Measurements from ENCODE around the gene NRXN2. TPM values are rescaled to one million over a fixed set of nuclear protein-coding genes. Genes with fewer than 3 reads are reported as not detected.
A peak's percentile ranks its signal among the peaks of the same experiment; 100 is the strongest.

NRXN2 gene
- total and polyA plus RNA-seq, 10 of the 15 experiments (the other 5 are each of a cell fraction or from before 2014, with no cell fraction given), result 0.03 to 1.4 (median 0.23) TPM

GRCh38 chr11:64649291-64649697, 73.7 kb downstream of the NRXN2 start:
- POLR2A ChIA-PET, result no interaction called here
- 0 out of 3 replicates have a peak, but pooled peaks have one; percentile 12 for ATAC-seq
- Histone ChIP-seq H3K9me3 (replicated peaks; ENCODE audit: control insufficient read depth, insufficient read depth, low read length) (no peaks in the 10 kb centered on the region), H2AFZ (ENCODE audit: control insufficient read depth, low read depth, low read length) (no peak overlapping the region), H3K27me3 (replicated peaks in 1 of 2; ENCODE audit: control insufficient read depth in 2 of 2, insufficient read depth in 2 of 2, low read length in 1 of 2) (peaks cover 8% of the 10 kb centered on the region in 2 experiments; a peak in 3 of 4 replicates), H4K20me1 (ENCODE audit: control insufficient read depth, insufficient read depth) (no peaks in the 10 kb centered on the region), H3K36me3 (ENCODE audit: control insufficient read depth in 2 of 2, insufficient read depth in 2 of 2, low read length in 1 of 2) (no peaks in the 10 kb centered on the region), H3K27ac (ENCODE audit: control insufficient read depth, insufficient read depth) (no peak overlapping the region), H3K4me1 (ENCODE audit: control insufficient read depth, insufficient read depth, low read length) (no peaks in the 10 kb centered on the region), H3K4me2 (ENCODE audit: control insufficient read depth, insufficient read depth) (no peak overlapping the region), H3K9ac (ENCODE audit: control insufficient read depth, insufficient read depth, low read length) (no peak overlapping the region), H3K4me3 (no peak overlapping the region), H3K79me2 (ENCODE audit: control insufficient read depth, insufficient read depth, low read length) (no peaks in the 10 kb centered on the region)
- no TSS peak for BruUV-seq (replicated peaks)
- SMC1A ChIA-PET (ENCODE audit: uncharacterized antibody, unreplicated experiment), result interaction anchor here (1.2 to 4.4 kb wide), 5 partner anchors 40 to 331 kb away, joined by 3 to 34 read pairs (median 3); partner anchors contain the start of genes PRDX5 and TRMT112
- in situ Hi-C loops (cut with MboI), result no loop called here
- RAD21 ChIA-PET (ENCODE audit: unreplicated experiment), result interaction anchor here (0.6 to 2.3 kb wide), 9 partner anchors 25 to 331 kb away, joined by 3 to 12 read pairs (median 5); partner anchors contain the start of gene PRDX5
- intact Hi-C loops (cut with micrococcal nuclease; ENCODE audit: unreplicated experiment), result loop anchor here (1.0 kb wide), 1 partner anchor 96 kb away; no protein-coding TSS in a partner anchor
- FAIRE-seq, result peak; percentile 56
- WGBS (ENCODE audit: insufficient coverage, insufficient replicate concordance, low lambda C conversion rate, missing lambda C conversion rate), result 25% methylated on average over 6 of the region's 6 CpGs
- no peak for DNase-seq (ENCODE audit: low read depth, low spot score)
- CTCF ChIA-PET, result interaction anchor here (0.7 to 8.7 kb wide), 15 partner anchors 10 to 345 kb away, joined by 3 to 128 read pairs (median 4); no protein-coding TSS in a partner anchor
- TF ChIP-seq RFX5 (IDR thresholded peaks at IDR 0.05; ENCODE audit: low read depth, low read length), result no peak
- 0 out of 2 replicates have a peak, but pooled peaks have one; percentile 32 for TF ChIP-seq RB1 (IDR thresholded peaks at IDR 0.05; ENCODE audit: borderline replicate concordance)
- TF ChIP-seq HCFC1 (IDR thresholded peaks at IDR 0.05; ENCODE audit: low read length), result no peak
- TF ChIP-seq RBBP5 (conservative IDR thresholded peaks at IDR 0.05), result no peak
- no peak for TF ChIP-seq IKZF1 (conservative IDR thresholded peaks at IDR 0.05)
- no peak for TF ChIP-seq CUX1 (IDR thresholded peaks at IDR 0.05; ENCODE audit: insufficient replicate concordance, low read depth, low read length)
- TF ChIP-seq SMC3 (IDR thresholded peaks at IDR 0.05; ENCODE audit: borderline replicate concordance, low read length), result peak; percentile 34; the same call in 1 of the 2 replicates
- TF ChIP-seq CBX5 (IDR thresholded peaks at IDR 0.05; ENCODE audit: low read depth), result no peak
- TF ChIP-seq CBX3 (IDR thresholded peaks at IDR 0.05; ENCODE audit: borderline replicate concordance, low read depth), result no peak
- TF ChIP-seq, protein P1, sequence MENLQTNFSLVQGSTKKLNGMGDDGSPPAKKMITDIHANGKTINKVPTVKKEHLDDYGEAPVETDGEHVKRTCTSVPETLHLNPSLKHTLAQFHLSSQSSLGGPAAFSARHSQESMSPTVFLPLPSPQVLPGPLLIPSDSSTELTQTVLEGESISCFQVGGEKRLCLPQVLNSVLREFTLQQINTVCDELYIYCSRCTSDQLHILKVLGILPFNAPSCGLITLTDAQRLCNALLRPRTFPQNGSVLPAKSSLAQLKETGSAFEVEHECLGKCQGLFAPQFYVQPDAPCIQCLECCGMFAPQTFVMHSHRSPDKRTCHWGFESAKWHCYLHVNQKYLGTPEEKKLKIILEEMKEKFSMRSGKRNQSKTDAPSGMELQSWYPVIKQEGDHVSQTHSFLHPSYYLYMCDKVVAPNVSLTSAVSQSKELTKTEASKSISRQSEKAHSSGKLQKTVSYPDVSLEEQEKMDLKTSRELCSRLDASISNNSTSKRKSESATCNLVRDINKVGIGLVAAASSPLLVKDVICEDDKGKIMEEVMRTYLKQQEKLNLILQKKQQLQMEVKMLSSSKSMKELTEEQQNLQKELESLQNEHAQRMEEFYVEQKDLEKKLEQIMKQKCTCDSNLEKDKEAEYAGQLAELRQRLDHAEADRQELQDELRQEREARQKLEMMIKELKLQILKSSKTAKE (IDR thresholded peaks at IDR 0.05; ENCODE audit: low read depth, poor library complexity, severe bottlenecking), result no peak
- no peak for TF ChIP-seq MAX (IDR thresholded peaks at IDR 0.05; ENCODE audit: low read depth, low read length)
- TF ChIP-seq, protein P2, sequence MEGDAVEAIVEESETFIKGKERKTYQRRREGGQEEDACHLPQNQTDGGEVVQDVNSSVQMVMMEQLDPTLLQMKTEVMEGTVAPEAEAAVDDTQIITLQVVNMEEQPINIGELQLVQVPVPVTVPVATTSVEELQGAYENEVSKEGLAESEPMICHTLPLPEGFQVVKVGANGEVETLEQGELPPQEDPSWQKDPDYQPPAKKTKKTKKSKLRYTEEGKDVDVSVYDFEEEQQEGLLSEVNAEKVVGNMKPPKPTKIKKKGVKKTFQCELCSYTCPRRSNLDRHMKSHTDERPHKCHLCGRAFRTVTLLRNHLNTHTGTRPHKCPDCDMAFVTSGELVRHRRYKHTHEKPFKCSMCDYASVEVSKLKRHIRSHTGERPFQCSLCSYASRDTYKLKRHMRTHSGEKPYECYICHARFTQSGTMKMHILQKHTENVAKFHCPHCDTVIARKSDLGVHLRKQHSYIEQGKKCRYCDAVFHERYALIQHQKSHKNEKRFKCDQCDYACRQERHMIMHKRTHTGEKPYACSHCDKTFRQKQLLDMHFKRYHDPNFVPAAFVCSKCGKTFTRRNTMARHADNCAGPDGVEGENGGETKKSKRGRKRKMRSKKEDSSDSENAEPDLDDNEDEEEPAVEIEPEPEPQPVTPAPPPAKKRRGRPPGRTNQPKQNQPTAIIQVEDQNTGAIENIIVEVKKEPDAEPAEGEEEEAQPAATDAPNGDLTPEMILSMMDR (IDR thresholded peaks at IDR 0.05 in 2 of 3, conservative IDR thresholded peaks at IDR 0.05 in 1 of 3; ENCODE audit: control insufficient read depth in 2 of 3, extremely low read depth in 1 of 3, insufficient read depth in 1 of 3, low read depth in 3 of 3, low read length in 3 of 3), result peak; percentile 47 to 54 (median 48)
- TF ChIP-seq, protein P3, sequence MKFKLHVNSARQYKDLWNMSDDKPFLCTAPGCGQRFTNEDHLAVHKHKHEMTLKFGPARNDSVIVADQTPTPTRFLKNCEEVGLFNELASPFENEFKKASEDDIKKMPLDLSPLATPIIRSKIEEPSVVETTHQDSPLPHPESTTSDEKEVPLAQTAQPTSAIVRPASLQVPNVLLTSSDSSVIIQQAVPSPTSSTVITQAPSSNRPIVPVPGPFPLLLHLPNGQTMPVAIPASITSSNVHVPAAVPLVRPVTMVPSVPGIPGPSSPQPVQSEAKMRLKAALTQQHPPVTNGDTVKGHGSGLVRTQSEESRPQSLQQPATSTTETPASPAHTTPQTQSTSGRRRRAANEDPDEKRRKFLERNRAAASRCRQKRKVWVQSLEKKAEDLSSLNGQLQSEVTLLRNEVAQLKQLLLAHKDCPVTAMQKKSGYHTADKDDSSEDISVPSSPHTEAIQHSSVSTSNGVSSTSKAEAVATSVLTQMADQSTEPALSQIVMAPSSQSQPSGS (IDR thresholded peaks at IDR 0.05; ENCODE audit: low read length), result no peak
